Urinary bladder (tissue), 4 donors: ENCODE measurements around the gene OR2W1. TPM values are rescaled to one million over a fixed set of nuclear protein-coding genes. Genes with fewer than 3 reads are reported as not detected.

Experiments used
- DNase-seq: peaks from one replicate; pipeline ENCODE4 v3.0.0-alpha.2; 2015; ENCODE audit errors: extremely low spot score
- H3K27ac ChIP-seq: one replicate; pipeline ENCODE4 v1.5.1; 2013; ENCODE audit warnings: low read depth, mild to moderate bottlenecking, moderate library complexity
- H3K36me3 ChIP-seq: one replicate; pipeline ENCODE4 v1.6.1; 2013; ENCODE audit warnings: mild to moderate bottlenecking, moderate library complexity; ENCODE audit not compliant: insufficient read depth
- H3K4me1 ChIP-seq: one replicate; pipeline ENCODE4 v1.6.1; 2013; ENCODE audit warnings: mild to moderate bottlenecking, moderate library complexity; ENCODE audit not compliant: insufficient read depth
- H3K4me3 ChIP-seq: one replicate; pipeline ENCODE4 v1.5.1; 2013; ENCODE audit warnings: low read depth, low read length
- WGBS: extraction: QIAGEN DNeasy Blood & Tissue Kit; methylation state at CpG from one replicate; pipeline ENCODE4 v1.1.7; 2013; 5-methylcytosine and 5-hydroxymethylcytosine counted together
- polyA plus RNA-seq: library from polyadenylated mRNA; stranded (reverse); fragments of 200-250 nt; gene quantifications from one replicate; pipeline ENCODE4 v1.2.3, GENCODE V29; 2013
- total RNA-seq: library from RNA; depleted of rRNA; stranded (reverse); fragments of >200 nt; gene quantifications from one replicate; pipeline ENCODE4 v1.2.3, GENCODE V29; 2014
- donor health status: healthy with polysubstance abuse.
- donor health status: healthy.

The OR2W1 gene
- total and polyA plus RNA-seq, 2 donors: not detected

DNA sequence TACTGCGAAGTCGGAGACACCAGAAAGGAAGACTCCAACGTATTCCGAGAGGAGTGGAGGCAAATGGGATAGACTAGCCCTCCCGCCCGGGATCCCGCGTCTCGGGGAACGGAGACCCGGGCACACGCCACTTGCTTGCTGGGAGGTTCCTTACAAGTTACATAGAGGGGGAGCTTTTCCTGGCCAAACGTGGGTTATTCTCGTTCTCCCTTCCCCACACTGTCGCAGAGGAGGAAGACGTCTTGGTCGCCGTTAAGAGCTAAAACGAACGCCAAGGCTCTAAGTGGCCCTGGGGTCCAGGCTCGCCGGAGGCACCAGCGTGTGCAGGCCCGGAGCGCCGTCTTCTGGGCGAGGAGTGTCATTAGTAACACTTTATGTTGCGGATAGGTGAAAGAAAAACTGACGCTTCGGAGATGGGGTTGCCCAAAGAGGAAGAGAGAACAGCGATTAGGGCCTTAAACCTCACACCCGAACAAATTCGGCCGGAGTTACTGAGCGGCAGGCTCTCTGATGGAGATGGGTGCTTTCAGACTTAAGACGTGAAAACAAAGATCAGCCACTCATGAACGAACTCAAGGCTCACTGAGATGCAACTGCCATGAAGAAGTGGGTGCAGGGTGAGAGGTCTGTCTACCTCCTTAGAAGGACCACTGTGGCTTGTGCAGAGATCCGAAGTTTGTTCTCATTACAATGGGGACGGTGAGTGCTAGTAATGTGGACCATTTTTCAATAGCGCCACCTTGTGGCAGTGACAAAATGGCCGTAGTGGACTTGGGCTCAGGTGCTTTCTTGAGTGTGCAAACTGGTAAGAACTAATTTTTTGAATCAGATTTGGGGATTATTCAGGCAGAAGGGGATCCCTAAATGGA lies 28.2 kb downstream of the OR2W1 start:
- under 1% methylated on average over 41 of the region's 41 CpGs for WGBS
- Histone ChIP-seq H3K36me3 (no peaks in the 10 kb centered on the region), H3K27ac (no peak overlapping the region), H3K4me3 (peak overlapping the region; percentile 37), H3K4me1 (no peaks in the 10 kb centered on the region)
- DNase-seq: peak; percentile 29

- Histone ChIP-seq H3K36me3 (no peaks in the 10 kb centered on the region), H3K4me3 (no peak overlapping the region), H3K27ac (no peak overlapping the region), H3K4me1 (no peaks in the 10 kb centered on the region)
- WGBS: 44% methylated on average over 79 of the region's 79 CpGs
- no peak for DNase-seq
Measured at GRCh38 chr6:29014729-29015608, 30.0 kb downstream of the OR2W1 start.

GRCh38 chr6:29011276-29011734 lies 33.7 kb downstream of the OR2W1 start:
- Histone ChIP-seq H3K4me3 (peak overlapping the region; percentile 52), H3K27ac (no peak overlapping the region), H3K4me1 (no peaks in the 10 kb centered on the region), H3K36me3 (no peaks in the 10 kb centered on the region)
- WGBS: under 1% methylated on average over 30 of the region's 30 CpGs
- DNase-seq: peak; percentile 64

GRCh38 chr6:29009358-29009757 lies 35.6 kb downstream of the OR2W1 start:
- WGBS: 62% methylated on average over 1 of the region's 1 CpG
- Histone ChIP-seq H3K36me3 (no peaks in the 10 kb centered on the region), H3K4me1 (no peaks in the 10 kb centered on the region), H3K27ac (no peak overlapping the region), H3K4me3 (no peak overlapping the region)
- no peak for DNase-seq

DNA sequence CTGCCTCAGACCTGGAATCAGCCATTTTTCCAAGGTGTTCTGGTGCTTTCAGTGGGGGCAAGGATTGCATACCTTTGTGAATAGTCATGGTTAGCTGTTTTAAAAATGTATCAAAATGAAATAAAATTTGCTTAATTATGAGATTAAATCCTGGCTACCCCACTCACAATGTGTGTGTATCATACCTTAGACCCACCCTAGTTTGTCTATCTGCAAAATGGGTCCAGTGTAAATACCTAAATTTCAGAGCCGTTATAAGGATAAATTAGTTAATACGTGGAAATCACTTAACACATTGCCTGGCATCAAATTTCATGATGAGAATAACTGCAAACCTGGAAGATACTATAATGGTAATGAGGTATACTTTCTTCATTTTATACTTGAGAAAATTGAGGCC lies 36.9 kb downstream of the OR2W1 start:
- WGBS: 81% methylated on average over 2 of the region's 2 CpGs
- no peak for DNase-seq
- Histone ChIP-seq H3K36me3 (no peaks in the 10 kb centered on the region), H3K4me1 (no peaks in the 10 kb centered on the region), H3K27ac (no peak overlapping the region), H3K4me3 (no peak overlapping the region)

DNA sequence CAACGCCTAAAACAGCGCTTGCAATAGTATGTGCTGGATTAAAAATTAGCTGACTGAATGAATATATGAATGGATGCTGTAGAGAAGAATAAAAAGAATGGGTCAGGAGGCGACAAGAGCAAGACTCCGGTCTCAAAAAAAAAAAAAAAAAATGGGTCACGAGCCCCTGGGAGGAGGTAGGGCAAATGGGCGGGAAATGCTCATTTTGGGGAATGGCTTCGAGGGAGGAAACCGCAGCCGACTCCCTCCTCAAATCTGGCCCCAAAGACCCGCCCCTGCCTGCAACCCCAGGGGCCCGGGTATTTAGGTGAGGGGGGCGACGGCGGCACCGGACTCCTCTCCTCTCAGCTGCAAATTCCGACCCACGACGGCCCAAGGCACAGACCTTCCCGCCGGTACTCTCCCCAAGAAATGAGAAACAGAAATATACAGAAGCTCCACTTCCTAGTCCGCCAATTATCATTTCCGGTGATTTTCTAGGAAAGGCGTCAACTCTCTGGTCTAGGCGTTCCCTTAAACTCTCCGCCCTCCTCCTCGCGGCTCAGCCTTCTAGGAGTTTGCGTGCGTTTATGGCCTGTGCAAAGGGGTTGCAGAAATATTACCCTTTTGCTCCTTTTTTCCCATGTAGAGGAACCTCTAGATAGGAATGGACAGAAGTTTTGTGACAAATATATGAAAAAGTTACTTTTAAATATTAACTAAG lies 39.6 kb downstream of the OR2W1 start, which contains the start of gene ZNF311:
Gene ZNF311 (minus strand): TSS at position 133 of the 703 bp plus-strand sequence. CDS start 1,361 bp downstream, outside the sequence.
- H3K27ac ChIP-seq: peak within 1 kb of the TSS; percentile 32
- no peaks in the 10 kb centered on the region for H3K36me3 ChIP-seq
- no peaks in the 10 kb centered on the region for H3K4me1 ChIP-seq
- 8% methylated on average over 29 of the region's 29 CpGs for whole genome bisulfite sequencing
- DNase-seq: peak; percentile 82
- H3K4me3 ChIP-seq: peak within 1 kb of the TSS; percentile 79

- no peak overlapping the region for H3K4me3 ChIP-seq
- no peak overlapping the region for H3K27ac ChIP-seq
- no peaks in the 10 kb centered on the region for H3K36me3 ChIP-seq
- 83% methylated on average over 2 of the region's 2 CpGs for WGBS
- no peaks in the 10 kb centered on the region for H3K4me1 ChIP-seq
- DNase-seq: no peak
Measured at GRCh38 chr6:28996844-28997510, 48.0 kb downstream of the OR2W1 start.

DNA sequence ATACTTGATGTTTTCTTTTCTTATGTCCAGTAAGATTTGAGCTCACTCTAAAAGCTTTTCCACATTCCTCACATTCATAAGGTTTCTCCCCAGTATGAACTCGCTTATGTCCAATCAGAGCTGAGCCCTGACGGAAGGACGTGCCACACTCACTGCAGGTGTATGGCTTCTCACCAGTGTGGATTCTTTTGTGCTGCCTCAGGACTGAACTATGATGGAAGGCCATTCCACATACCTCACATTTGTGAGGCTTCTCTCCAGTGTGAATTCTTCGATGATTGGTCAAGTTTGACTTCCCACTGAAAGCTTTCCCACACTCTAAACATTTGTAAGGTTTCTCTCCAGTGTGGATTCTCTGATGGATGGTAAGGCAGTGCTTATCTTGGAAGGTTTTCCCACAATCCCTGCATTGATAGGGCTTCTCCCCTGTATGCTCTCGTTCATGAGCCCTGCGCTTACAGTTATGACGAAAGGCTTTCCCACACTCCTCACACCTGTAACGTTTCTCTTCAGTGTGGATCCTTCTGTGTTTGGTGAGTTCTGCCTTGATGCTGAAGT lies 49.8 kb downstream of the OR2W1 start:
- H3K27ac ChIP-seq: no peak overlapping the region
- DNase-seq: no peak
- WGBS: 93% methylated on average over 8 of the region's 8 CpGs
- H3K4me3 ChIP-seq: no peak overlapping the region
- H3K36me3 ChIP-seq: no peaks in the 10 kb centered on the region
- no peaks in the 10 kb centered on the region for H3K4me1 ChIP-seq

Other genes with a start within 250 kb of the OR2W1 start
- 73.3 TPM for gene TRIM27, start 121.2 kb downstream of the OR2W1 start, total RNA-seq
- gene TRIM27, start 121.2 kb downstream of the OR2W1 start, polyA plus RNA-seq: 35.0 TPM
- 3.2 TPM for gene ZNF311, start 39.9 kb downstream of the OR2W1 start, total RNA-seq
- gene ZNF311, start 39.9 kb downstream of the OR2W1 start, polyA plus RNA-seq: 1.3 TPM
- gene OR2B3, start 42.1 kb upstream of the OR2W1 start, total RNA-seq: not detected
- gene OR2B3, start 42.1 kb upstream of the OR2W1 start, polyA plus RNA-seq: not detected
- gene OR2J1, start 54.3 kb upstream of the OR2W1 start, total RNA-seq: not detected
- not detected for gene OR2J1, start 54.3 kb upstream of the OR2W1 start, polyA plus RNA-seq
- not detected for gene OR2J3, start 62.9 kb upstream of the OR2W1 start, total RNA-seq
- not detected for gene OR2J3, start 62.9 kb upstream of the OR2W1 start, polyA plus RNA-seq
- not detected for gene OR2J2, start 125.7 kb upstream of the OR2W1 start, total RNA-seq
- gene OR2J2, start 125.7 kb upstream of the OR2W1 start, polyA plus RNA-seq: not detected